HEK293 (cell line): ENCODE measurements around the gene AFF4.

ENCODE experiments used
- ATF2 ChIP-seq: fragments of 450-650 bp; formaldehyde crosslinking; IDR thresholded peaks from 2 replicates; pipeline ENCODE4 v1.5.1; 2016; ENCODE audit warnings: missing biosample characterization, missing genetic modification characterization, low read depth
- CTCF ChIP-seq: fragments of 450-650 bp; formaldehyde crosslinking; IDR thresholded peaks from 2 replicates; pipeline ENCODE4 v1.5.1; 2016; ENCODE audit warnings: missing biosample characterization, missing genetic modification characterization
- KLF16 ChIP-seq: fragments of 450-650 bp; formaldehyde crosslinking; IDR thresholded peaks from 2 replicates; pipeline ENCODE4 v1.5.1; 2017; ENCODE audit warnings: missing biosample characterization, missing genetic modification characterization
- REST ChIP-seq: fragments of 450-650 bp; formaldehyde crosslinking; IDR thresholded peaks from 2 replicates; pipeline ENCODE4 v1.5.1; 2016; ENCODE audit warnings: missing biosample characterization, missing genetic modification characterization
- SCRT1 ChIP-seq: fragments of 450-650 bp; formaldehyde crosslinking; IDR thresholded peaks from 2 replicates; pipeline ENCODE4 v1.5.1; 2016; ENCODE audit warnings: missing biosample characterization, missing genetic modification characterization, borderline replicate concordance
- TRIM28 ChIP-seq: IDR thresholded peaks from 2 replicates; pipeline ENCODE4 v1.6.1; 2011; ENCODE audit warnings: low read length, control low read depth, borderline replicate concordance
- TSHZ1 ChIP-seq: fragments of 450-650 bp; formaldehyde crosslinking; IDR thresholded peaks from 2 replicates; pipeline ENCODE4 v1.5.1; 2016; ENCODE audit warnings: missing biosample characterization, missing genetic modification characterization, borderline replicate concordance
- ZBTB11 ChIP-seq: fragments of 450-650 bp; formaldehyde crosslinking; conservative IDR thresholded peaks from 2 replicates; pipeline ENCODE4 v1.5.1; 2016; ENCODE audit warnings: low read depth, missing biosample characterization, missing genetic modification characterization
- ZBTB21 ChIP-seq: fragments of 450-650 bp; formaldehyde crosslinking; IDR thresholded peaks from 2 replicates; pipeline ENCODE4 v1.5.1; 2017; ENCODE audit warnings: missing biosample characterization, missing genetic modification characterization
- ZNF133 ChIP-seq: fragments of 450-650 bp; formaldehyde crosslinking; IDR thresholded peaks from 2 replicates; pipeline ENCODE4 v1.5.1; 2016; ENCODE audit warnings: missing biosample characterization, missing genetic modification characterization
- ZNF280D ChIP-seq: fragments of 450-650 bp; formaldehyde crosslinking; IDR thresholded peaks from 2 replicates; pipeline ENCODE4 v1.5.1; 2016; ENCODE audit warnings: missing biosample characterization, missing genetic modification characterization
- ZNF777 ChIP-seq: fragments of 450-650 bp; formaldehyde crosslinking; IDR thresholded peaks from 2 replicates; pipeline ENCODE4 v1.5.1; 2017; ENCODE audit warnings: missing biosample characterization, missing genetic modification characterization, borderline replicate concordance
- ZSCAN5A ChIP-seq: fragments of 450-650 bp; formaldehyde crosslinking; IDR thresholded peaks from 2 replicates; pipeline ENCODE4 v1.5.1; 2016; ENCODE audit warnings: missing biosample characterization, missing genetic modification characterization

GRCh38 chr5:132887283-132887682, 76.2 kb downstream of the AFF4 start:
- no peak for TF ChIP-seq CTCF
- no peak for TF ChIP-seq TRIM28
- no peak for TF ChIP-seq ZBTB21 (tag by site-specific recombination)
- no peak for TF ChIP-seq ZNF280D (tag by site-specific recombination)
- no peak for TF ChIP-seq ZNF133 (tag by site-specific recombination)
- TF ChIP-seq KLF16 = no peak
- no peak for TF ChIP-seq ATF2
- no peak for TF ChIP-seq ZNF777
- TF ChIP-seq REST (tag by site-specific recombination) = no peak
- TF ChIP-seq TSHZ1 = no peak
- no peak for TF ChIP-seq ZBTB11 (tag by site-specific recombination)
- no peak for TF ChIP-seq SCRT1 (tag by site-specific recombination)
- no peak for TF ChIP-seq ZSCAN5A (tag by site-specific recombination)
